Measurements from ENCODE around the gene WTAP. TPM values are rescaled to one million over a fixed set of nuclear protein-coding genes. Genes with fewer than 3 reads are reported as not detected.

Gene WTAP
- total RNA-seq, 1 experiment from 2014 or later = 138 TPM

GRCh38 chr6:159691133-159691962, 36.0 kb upstream of the WTAP start:
- no peak overlapping the region for H2BK5ac ChIP-seq (ENCODE audit: insufficient read length, low read length)
- no peak overlapping the region for H2BK12ac ChIP-seq (ENCODE audit: insufficient read length, low read depth, low read length)
- H4K8ac ChIP-seq (replicated peaks; ENCODE audit: insufficient read length, low read depth, low read length) = no peak overlapping the region
- H3K23me2 ChIP-seq (ENCODE audit: insufficient read length, low read depth, low read length, poor library complexity, severe bottlenecking) = peaks cover 11% of the 10 kb centered on the region
- DNase-seq = no peak
- peak overlapping the region; percentile 95 for H3K4me2 ChIP-seq (ENCODE audit: insufficient read depth, insufficient read length, low read length)
- no peak overlapping the region for H3K27ac ChIP-seq (ENCODE audit: insufficient read length, low read depth, low read length)
- no peak overlapping the region for H3K9ac ChIP-seq (ENCODE audit: extremely low read depth, insufficient read length, low read length)
- H3K79me1 ChIP-seq (ENCODE audit: insufficient read depth, low read depth, low read length, poor library complexity, severe bottlenecking) = no peaks in the 10 kb centered on the region
- 100% methylated on average over 4 of the region's 11 CpGs for WGBS (ENCODE audit: extremely low coverage, insufficient read length, low lambda C conversion rate)
- no peak overlapping the region for H3K14ac ChIP-seq (ENCODE audit: insufficient read depth, low read length)
- no peak overlapping the region for H3T11ph ChIP-seq (ENCODE audit: low read length)
- no peaks in the 10 kb centered on the region for H3K27me3 Mint-ChIP-seq (ENCODE audit: low read depth)
- no peak overlapping the region for H2BK15ac ChIP-seq (ENCODE audit: low read depth, low read length)
- no peak overlapping the region for H3K27ac Mint-ChIP-seq
- H4K5ac ChIP-seq (ENCODE audit: insufficient read length, low read depth, low read length) = no peak overlapping the region
- no peak overlapping the region for H2AK5ac ChIP-seq (ENCODE audit: insufficient read length, low read length)
- H3K4me3 Mint-ChIP-seq = peak overlapping the region; percentile 91 to 96
- no peak overlapping the region for H3K56ac ChIP-seq (ENCODE audit: insufficient read length, low read depth, low read length)
- no peak overlapping the region for H2BK20ac ChIP-seq (ENCODE audit: low read depth, low read length, poor library complexity, severe bottlenecking)
- H3K4me1 Mint-ChIP-seq = peaks cover 23 to 26% of the 10 kb centered on the region in 2 experiments
- no peak overlapping the region for H3K18ac ChIP-seq (ENCODE audit: insufficient read length, low read depth, low read length)
- H3K27me3 ChIP-seq (ENCODE audit: insufficient read depth, low read length) = no peaks in the 10 kb centered on the region
- TF ChIP-seq CTCF (conservative IDR thresholded peaks at IDR 0.05) = peak; percentile 59
- no peaks in the 10 kb centered on the region for H3K9me3 Mint-ChIP-seq
- H3K36me3 Mint-ChIP-seq (ENCODE audit: insufficient read depth in 1 of 3, low read depth in 3 of 3) = peaks cover 18 to 41% (median 37%) of the 10 kb centered on the region in 3 experiments
- no peak overlapping the region for H2AFZ ChIP-seq (ENCODE audit: low read length)
- H2BK120ac ChIP-seq (ENCODE audit: low read depth, low read length, poor library complexity, severe bottlenecking) = no peak overlapping the region
- no peak overlapping the region for H3K23ac ChIP-seq (ENCODE audit: insufficient read length, low read depth, low read length)
- no peaks in the 10 kb centered on the region; the same call in 1 of the 2 replicates for H3K79me2 ChIP-seq (ENCODE audit: insufficient read depth, low read length)
- H3K4ac ChIP-seq (ENCODE audit: low read depth, low read length) = no peak overlapping the region
- peaks cover 5% of the 10 kb centered on the region for H3K4me1 ChIP-seq (ENCODE audit: insufficient read depth, low read length)
- H3K9me3 ChIP-seq (ENCODE audit: control insufficient read depth, low read depth, low read length) = no peaks in the 10 kb centered on the region
- H4K91ac ChIP-seq (ENCODE audit: insufficient read length, low read depth, low read length) = no peak overlapping the region
- H4K20me1 ChIP-seq (ENCODE audit: control insufficient read depth, insufficient read depth, insufficient read length) = no peaks in the 10 kb centered on the region

All from H9 (cell line).